ENCODE data around the gene THTPA.
"Not testable (repeated sequence)": the region's sequence is repeated elsewhere in the genome, so short reads cannot be mapped to it uniquely, and the experiment has no call there.

Gene THTPA

DNA sequence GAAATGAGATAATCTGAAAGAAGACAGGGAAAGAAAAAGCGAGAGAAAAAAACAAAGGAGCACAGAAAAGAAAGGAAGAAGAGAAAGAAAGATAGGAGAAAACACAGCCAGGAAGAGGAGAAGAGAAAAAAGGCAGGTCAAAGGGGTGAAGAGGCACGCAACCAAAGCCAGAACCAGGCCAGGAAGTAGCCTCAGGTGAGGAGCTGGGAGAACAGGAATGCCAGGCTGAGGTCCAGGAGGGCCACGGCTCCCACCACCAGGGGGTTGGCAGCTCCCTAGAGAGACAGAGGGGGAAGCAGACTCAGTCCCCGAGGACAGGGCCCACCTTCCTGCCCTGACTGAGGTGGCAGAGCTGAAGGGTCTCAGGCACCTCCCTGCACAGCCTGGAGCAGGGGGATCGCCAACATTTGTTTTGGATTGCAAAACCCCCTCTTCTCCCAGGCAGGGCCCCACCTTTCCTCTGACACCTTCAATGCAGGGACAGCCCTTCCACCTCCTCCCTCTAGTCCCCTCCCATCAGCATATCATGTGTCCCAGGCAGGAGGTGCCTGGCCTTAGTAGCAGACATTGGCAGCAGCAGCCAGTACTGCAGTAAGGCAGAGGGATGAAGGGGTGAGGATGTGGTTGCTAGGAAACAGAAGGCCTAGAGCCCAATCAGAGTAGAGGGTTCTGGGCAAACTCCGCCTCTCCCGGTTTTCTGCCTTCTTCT, 13.5 kb downstream of the THTPA start:
- DNase-seq, result no peak

DNA sequence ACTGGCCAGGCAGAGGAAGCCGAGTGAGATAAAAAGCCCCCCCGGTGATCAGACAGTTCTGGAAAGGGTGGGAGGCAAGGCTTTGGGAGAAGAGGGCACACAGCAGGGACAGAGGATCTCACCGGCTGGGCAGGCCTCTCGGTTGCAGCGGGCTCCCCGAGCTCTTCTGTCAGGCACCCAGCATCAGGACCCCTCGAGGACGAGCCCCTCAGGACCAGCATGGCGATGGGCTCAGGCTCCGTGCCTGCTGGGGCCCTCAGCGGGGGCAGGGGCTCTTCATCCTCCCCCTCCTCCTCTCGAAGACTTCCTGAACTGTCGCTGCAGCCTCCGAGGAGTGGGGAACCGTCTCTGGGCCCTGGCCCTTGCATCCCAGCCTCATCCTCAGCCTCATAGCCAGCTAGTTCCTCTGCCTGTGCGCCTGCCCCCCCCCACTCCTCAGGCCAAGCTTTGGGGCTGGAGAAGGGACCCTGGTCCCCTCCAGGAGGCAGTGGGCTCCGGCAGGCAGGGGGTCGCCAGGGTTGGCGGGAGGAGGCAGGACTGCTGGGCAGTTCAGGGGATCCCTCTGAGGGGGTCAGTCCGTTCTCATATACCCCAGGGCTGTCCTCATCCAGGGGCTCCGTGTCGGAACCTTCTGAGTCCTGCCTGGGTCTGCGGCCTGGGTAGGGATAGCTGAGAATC, 14.9 kb downstream of the THTPA start:
- DNase-seq, result no peak

GRCh38 chr14:23571701-23572523, 15.8 kb downstream of the THTPA start:
- DNase-seq, result no peak

DNA sequence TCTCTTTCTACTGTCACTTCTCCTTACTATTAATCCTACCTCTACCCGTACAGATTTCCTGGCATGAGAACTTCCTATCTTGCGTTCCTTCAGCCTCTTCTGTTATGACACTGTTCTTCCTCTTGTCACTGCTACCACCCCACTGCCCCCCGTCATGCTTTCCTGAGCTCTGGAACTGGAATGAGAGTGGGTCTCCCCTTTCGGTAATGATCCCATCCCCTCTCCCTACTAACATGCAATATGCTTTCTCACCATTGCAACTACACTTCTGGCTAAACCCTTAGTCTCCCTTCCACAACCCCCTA, 16.4 kb downstream of the THTPA start:
- no peak for DNase-seq

GRCh38 chr14:23572836-23573235, 16.8 kb downstream of the THTPA start:
- no peak for DNase-seq

DNA sequence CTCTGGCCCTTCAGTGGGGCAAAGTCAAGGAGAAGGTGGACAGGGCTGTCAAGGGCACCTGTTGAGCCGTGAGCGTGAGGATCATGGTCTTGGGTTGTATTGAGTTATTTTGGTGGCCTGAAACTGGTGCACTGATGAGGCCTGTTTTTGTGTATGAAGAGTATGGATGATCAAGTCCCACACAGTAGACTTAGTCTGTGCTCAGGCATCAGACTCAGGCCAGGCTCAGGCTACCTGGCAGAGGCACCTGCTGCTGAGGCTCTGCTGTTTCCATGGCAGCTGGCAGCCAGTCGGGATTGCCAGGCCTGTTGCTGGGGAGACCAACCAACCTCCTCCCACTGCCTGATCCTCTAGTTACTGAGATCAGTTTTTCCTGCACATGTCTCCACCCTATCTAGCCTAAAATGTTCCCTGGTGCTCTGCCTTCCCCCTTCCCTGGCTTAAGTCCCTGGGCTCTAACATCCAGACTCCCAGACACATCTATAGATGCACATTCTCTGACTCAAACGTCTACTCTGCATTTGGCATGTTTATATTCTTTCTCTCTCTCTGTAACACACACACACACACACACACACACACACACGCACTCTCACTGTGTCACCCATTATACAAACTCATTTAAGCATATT, 17.4 kb downstream of the THTPA start:
- DNase-seq, result no peak

DNA sequence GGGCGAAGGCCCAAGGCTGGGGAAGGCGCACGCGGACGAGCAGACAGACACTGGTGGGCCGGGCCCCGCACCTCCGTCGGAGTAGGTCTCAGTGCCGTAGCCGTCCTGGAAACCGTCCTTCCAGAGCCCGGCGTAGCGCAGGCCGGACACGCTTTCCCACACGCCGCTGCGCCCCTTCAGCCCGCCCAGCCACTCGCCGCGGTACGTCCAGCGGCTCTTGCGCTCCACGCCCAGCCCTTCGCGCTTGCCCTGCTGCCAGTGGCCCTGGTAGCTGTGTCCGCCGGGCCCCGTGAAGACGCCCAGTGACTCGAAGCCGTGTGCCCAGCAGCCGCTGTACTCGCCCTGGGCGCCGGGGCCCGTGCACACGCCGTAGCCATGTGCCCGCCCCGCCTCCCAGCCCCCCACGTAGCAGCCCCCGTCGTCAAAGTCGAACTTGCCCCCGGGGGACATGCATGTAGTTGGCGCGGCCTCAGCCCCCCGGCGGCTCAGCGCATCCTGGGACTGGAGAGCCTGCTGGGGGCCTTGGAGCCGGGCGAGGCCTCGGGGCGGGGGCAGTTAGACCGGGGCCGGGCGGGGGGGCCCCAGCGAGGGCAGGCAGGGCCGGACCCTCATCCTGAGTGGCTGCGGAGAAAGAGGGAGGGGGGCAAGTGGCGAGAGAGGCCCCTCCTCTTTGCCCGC, 21.1 kb downstream of the THTPA start:
- no peak for DNase-seq

- no peak for DNase-seq
Observed at GRCh38 chr14:23577710-23578392, 21.8 kb downstream of the THTPA start.

GRCh38 chr14:23578560-23579310, 22.7 kb downstream of the THTPA start, which contains the start of gene JPH4:
Gene JPH4, minus strand, starts transcription at chr14:23578790. Its CDS starts 1,337 bp downstream, at chr14:23577453.
- DNase-seq, result no peak

DNA sequence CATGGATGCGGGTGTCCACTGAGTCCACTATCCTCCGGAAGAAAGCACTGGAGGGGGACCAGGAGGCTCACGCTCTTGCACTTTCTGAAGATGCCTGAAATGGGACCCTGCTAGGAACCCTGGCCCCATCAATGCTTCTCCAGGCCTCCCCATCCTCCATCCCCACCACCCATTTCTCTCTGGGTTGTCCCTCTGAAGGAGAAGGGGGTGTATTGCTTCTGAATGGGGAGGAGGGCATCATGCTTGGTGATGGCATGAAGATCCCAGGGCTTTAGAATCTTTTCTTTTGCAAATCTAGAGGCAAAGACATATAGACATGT, 23.2 kb downstream of the THTPA start:
- no peak for DNase-seq

DNA sequence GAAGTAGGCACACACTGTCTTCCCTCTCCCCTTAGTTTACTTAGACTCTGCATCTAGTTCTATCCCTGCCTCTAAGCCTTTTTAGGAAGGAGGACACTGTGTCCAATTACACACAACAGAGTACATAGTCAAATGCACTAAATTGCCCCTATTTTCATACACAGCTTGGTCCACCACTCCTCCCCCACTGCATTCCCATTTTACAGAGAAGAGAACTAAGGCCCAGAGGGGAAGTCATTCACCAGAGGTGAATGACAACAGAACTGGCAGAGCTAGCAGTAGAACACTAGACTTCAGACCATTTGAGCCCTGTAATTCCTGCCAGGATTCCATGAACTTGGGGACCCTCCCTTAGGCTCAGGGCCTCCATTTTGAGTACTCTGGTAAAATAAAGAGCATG, 23.7 kb downstream of the THTPA start:
- DNase-seq, result no peak

- no peak for DNase-seq
Observed at GRCh38 chr14:23580152-23580926, 24.3 kb downstream of the THTPA start.

GRCh38 chr14:23580948-23581281, 24.8 kb downstream of the THTPA start:
- no peak for DNase-seq

DNA sequence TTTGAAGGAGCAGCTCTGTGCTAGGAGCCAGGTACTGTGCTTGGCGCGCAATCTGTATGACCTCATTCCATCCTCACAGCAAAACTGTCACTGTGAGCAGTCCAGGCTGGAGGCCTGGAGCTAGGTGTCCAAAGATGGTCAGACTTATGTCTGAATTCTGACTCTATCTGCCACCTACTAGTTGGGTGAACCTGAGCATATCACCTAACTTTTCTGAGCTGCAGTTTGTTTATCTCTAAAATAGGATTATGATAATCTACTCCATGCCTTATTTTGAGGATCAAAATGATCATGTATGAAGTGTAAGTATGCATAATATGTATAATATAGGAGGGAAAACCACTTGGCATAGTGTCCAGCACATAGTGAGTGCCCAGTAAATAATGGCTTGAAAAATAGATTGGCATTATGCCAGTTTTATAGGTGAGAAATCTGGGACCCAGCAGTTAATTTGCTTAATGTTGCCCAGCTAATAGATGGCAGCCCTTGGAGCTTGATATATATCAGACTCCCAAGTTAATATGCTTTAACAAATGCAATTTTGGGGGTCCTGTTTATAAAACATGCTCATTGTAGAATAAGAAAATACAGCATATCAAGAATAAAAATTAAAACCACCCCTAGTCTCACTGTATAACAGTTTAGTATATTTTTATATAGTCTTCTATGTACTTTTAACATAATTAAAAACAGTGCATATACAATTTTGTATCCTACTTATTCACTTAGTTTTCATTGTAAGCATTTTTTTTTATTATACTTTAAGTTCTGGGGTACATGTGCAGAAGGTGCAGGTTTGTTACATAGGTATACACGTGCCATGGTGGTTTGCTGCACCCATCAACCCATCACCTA, 27.1 kb downstream of the THTPA start:
- DNase-seq, result no peak

DNA sequence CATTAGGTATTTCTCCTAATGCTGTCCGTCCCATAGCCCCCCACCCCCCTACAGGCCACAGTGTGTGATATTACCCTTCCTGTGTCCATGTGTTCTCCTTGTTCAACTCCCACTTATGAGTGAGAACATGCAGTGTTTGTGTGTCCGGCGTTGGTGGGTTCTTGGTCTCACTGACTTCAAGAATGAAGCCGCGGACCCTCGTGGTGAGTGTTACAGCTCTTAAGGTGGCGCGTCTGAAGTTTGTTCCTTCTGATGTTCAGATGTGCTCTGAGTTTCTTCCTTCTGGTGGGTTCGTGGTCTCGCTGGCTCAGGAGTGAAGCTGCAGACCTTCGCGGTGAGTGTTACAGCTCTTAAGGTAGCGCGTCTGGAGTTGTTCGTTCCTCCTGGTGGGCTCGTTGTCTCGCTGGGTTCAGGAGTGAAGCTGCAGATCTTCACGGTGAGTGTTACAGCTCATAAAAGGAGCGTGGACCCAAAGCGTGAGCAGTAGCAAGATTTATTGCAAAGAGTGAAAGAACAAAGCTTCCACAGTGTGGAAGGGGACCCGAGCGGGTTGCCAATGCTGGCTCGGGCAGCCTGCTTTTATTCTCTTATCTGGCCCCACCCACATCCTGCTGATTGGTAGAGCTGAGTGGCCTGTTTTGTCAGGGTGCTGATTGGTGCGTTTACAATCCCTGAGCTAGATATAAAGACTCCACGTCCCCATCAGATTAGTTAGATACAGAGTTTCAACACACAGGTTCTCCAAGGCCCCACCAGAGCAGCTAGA, 27.9 kb downstream of the THTPA start:
- not testable (repeated sequence) for DNase-seq

GRCh38 chr14:23584527-23585203, 28.6 kb downstream of the THTPA start:
- DNase-seq, result not testable (repeated sequence)

DNA sequence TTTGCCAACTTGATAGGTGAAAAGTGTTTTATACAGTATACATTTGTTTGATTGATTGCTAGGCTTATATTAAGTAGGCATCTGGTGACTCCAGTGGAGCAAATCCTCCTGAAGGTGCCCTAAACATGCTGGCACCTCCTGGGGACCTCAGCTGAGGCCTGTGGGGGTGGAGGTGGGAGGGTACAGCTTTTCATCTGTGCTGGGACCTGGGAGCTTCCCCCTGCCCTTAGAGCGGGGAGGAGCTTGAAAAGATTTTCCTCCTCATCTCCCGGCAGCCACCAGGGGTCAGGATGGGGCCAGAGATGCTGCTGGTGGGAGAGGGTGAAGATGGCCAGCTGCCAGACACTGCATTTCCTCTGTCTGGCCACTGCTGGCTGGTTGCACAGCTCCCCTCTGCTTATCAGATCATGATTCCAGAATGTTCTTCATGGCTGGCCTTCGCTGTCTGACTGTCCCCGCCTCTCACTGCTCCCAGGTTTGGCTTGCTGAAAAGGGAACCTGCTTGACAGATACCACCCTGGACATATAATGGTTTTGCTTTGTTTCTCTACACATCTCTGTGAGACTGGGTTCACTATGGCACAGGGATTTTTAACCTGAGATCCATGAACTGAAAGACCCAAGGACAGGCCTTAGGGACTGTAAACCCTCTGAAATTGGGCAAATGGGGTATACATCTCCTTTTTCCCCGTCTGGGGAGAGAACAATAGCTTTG, 33.0 kb downstream of the THTPA start:
- peak; percentile 70 for DNase-seq

- DNase-seq, result no peak
Observed at GRCh38 chr14:23589606-23590005, 33.5 kb downstream of the THTPA start.

Measured in NCI-H2029 treated with DMSO at 0.1 percent for 48 hours (cell line).